Measurements from ENCODE around the gene BACE1-AS.
A peak's percentile ranks its signal among the peaks of the same experiment; 100 is the strongest.
"Not testable (repeated sequence)": the region's sequence is repeated elsewhere in the genome, so short reads cannot be mapped to it uniquely, and the experiment has no call there.

BACE1-AS gene

GRCh38 chr11:117290809-117291396, at the start of gene BACE1-AS:
Gene BACE1-AS (plus strand): TSS chr11:117291346.
- DNase-seq = no peak

GRCh38 chr11:117248341-117248740, 42.8 kb upstream of the BACE1-AS start:
- DNase-seq = no peak

GRCh38 chr11:117249571-117249970, 41.6 kb upstream of the BACE1-AS start:
- no peak for DNase-seq

- no peak for DNase-seq
These were observed 39.6 kb upstream of the BACE1-AS start for GRCh38 chr11:117251506-117251905.

GRCh38 chr11:117255966-117256365, 35.2 kb upstream of the BACE1-AS start:
- no peak for DNase-seq

- DNase-seq = peak in 1 of 2 donors; percentile 16
These were observed 34.6 kb upstream of the BACE1-AS start for GRCh38 chr11:117256573-117256972.

- DNase-seq = no peak
These were observed 32.6 kb upstream of the BACE1-AS start for GRCh38 chr11:117258576-117258975.

GRCh38 chr11:117259417-117259816, 31.7 kb upstream of the BACE1-AS start:
- no peak for DNase-seq

GRCh38 chr11:117264624-117265323, 26.4 kb upstream of the BACE1-AS start:
- DNase-seq = not testable (repeated sequence)

GRCh38 chr11:117265745-117266144, 25.4 kb upstream of the BACE1-AS start:
- no peak for DNase-seq

- no peak for DNase-seq
These were observed 21.3 kb upstream of the BACE1-AS start for GRCh38 chr11:117269856-117270255.

GRCh38 chr11:117271208-117271607, 19.9 kb upstream of the BACE1-AS start:
- no peak for DNase-seq

GRCh38 chr11:117272175-117272574, 19.0 kb upstream of the BACE1-AS start:
- DNase-seq = peak in 1 of 2 donors; percentile 1

- DNase-seq = no peak
These were observed 17.4 kb upstream of the BACE1-AS start for GRCh38 chr11:117273550-117274289.

- DNase-seq = peak in 1 of 2 donors; percentile 39
These were observed 12.8 kb upstream of the BACE1-AS start for GRCh38 chr11:117278347-117278746.

- no peak for DNase-seq
These were observed 11.3 kb upstream of the BACE1-AS start for GRCh38 chr11:117279711-117280376.

GRCh38 chr11:117281159-117281558, 10.0 kb upstream of the BACE1-AS start:
- no peak for DNase-seq

- no peak for DNase-seq
These were observed 9.3 kb upstream of the BACE1-AS start for GRCh38 chr11:117281869-117282268.

GRCh38 chr11:117282956-117283355, 8.2 kb upstream of the BACE1-AS start:
- no peak for DNase-seq

GRCh38 chr11:117284053-117284452, 7.1 kb upstream of the BACE1-AS start:
- no peak for DNase-seq

- DNase-seq = no peak
These were observed 4.6 kb upstream of the BACE1-AS start for GRCh38 chr11:117286588-117286987.

- DNase-seq = no peak
These were observed 3.5 kb upstream of the BACE1-AS start for GRCh38 chr11:117287668-117288067.

- DNase-seq = no peak
These were observed 1.4 kb upstream of the BACE1-AS start for GRCh38 chr11:117289795-117290194.

Data from inflammatory macrophage treated with lipopolysaccharide for 1 hour (primary cell).